ENCODE data around the gene MRPL27. TPM values are rescaled to one million over a fixed set of nuclear protein-coding genes. Genes with fewer than 3 reads are reported as not detected.
"Not testable (repeated sequence)": the region's sequence is repeated elsewhere in the genome, so short reads cannot be mapped to it uniquely, and the experiment has no call there.

Gene MRPL27
- total and polyA plus RNA-seq, 2 experiments from 2014 or later: 62.4 to 158 TPM

DNA sequence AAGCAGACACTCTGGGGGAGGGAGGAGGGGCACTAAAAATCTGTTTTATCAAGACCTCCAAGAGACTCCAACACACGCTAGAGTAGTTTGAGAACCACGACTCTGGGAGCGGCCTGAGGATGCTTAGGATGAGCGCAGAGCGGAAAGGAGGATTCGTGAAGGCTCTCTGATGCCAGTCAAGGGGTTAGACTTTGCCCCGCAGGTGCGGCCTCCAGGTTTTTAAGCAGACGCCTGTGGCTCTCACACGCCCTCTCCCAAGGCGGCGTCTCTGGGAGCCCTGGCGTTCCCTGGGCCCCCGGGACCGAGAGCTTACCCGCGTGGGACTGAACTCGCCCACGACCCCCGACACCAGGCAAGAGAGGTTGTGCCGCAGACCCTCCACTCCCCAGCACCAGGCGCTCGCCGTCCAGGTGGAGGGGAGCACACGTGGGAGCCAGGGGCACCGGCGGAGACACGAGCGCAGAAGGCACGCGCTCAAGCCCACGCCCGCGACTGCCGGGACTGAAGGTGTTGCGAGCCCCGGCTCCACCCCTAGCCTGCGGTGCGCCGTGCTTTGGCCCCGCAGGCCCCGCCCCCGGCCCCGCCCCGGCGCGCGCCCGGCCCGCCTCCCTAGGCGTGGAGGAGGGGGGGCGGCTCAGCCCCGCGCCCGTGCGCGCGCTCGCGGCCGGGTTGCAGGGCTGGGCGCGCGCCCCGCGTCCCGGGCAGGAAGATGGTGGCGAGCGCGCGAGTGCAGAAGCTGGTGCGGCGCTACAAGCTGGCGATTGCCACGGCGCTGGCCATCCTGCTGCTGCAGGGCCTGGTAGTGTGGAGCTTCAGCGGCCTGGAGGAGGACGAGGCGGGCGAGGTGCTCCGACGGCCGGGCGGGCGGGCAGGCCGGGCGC lies 27.3 kb downstream of the MRPL27 start, which contains the start of gene XYLT2:
Gene XYLT2, plus strand, starts transcription at position 695 of the 881 bp plus-strand sequence. Its CDS starts 15 bp downstream, at position 710.
- H3K4me1 ChIP-seq (ENCODE audit: low read depth): peaks cover 8% of the 10 kb centered on the region
- no peaks in the 10 kb centered on the region for H3K27me3 ChIP-seq
- TF ChIP-seq, protein P1, sequence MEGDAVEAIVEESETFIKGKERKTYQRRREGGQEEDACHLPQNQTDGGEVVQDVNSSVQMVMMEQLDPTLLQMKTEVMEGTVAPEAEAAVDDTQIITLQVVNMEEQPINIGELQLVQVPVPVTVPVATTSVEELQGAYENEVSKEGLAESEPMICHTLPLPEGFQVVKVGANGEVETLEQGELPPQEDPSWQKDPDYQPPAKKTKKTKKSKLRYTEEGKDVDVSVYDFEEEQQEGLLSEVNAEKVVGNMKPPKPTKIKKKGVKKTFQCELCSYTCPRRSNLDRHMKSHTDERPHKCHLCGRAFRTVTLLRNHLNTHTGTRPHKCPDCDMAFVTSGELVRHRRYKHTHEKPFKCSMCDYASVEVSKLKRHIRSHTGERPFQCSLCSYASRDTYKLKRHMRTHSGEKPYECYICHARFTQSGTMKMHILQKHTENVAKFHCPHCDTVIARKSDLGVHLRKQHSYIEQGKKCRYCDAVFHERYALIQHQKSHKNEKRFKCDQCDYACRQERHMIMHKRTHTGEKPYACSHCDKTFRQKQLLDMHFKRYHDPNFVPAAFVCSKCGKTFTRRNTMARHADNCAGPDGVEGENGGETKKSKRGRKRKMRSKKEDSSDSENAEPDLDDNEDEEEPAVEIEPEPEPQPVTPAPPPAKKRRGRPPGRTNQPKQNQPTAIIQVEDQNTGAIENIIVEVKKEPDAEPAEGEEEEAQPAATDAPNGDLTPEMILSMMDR (IDR thresholded peaks at IDR 0.05; ENCODE audit: low read depth, low read length): no peak
- no peaks in the 10 kb centered on the region for H3K9me3 ChIP-seq (ENCODE audit: low read depth)
- H3K36me3 ChIP-seq: no peaks in the 10 kb centered on the region
- peak within 1 kb of the TSS; percentile 57 for H3K27ac ChIP-seq
- H3K4me3 ChIP-seq: peak within 1 kb of the TSS; percentile 86
- peak; percentile 90 to 93 for DNase-seq (ENCODE audit: low read depth in 1 of 2, low spot score in 1 of 2)

DNA sequence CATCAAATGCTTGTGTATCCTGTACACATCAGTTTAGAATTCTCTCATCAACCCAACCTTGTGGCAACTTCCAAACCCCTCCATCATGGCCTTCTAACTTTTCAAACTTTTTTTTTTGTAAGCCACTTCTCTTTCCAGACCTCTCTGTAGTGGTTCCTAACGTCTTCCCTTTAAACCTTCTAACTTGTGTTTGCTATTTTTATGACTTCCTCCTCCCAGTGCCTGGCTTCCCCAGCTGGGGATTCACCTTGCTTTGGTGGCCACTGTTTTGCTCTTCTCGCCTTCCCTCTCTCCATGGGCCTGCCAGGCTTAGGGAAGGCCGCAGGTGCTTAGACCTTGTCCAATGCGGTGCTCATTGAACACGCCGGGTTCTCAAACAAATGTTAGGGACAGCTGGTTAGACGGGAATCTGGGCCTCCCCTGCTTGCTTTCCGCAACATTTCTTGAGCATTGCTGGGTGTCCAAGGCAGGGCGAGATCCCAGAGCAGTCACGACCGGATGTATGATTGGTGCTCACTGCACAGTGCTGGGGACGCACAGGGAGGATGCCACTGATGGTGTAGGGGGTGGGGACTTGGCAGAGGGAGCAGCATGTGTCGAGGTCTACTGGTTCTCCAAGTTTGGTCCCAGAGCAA lies 28.1 kb downstream of the MRPL27 start:
- Histone ChIP-seq H3K9me3 (ENCODE audit: low read depth) (no peaks in the 10 kb centered on the region), H3K27ac (no peak overlapping the region), H3K4me3 (no peak overlapping the region), H3K4me1 (ENCODE audit: low read depth) (peaks cover 8% of the 10 kb centered on the region), H3K27me3 (no peaks in the 10 kb centered on the region), H3K36me3 (no peaks in the 10 kb centered on the region)
- DNase-seq (ENCODE audit: low read depth in 1 of 2, low spot score in 1 of 2): no peak
- TF ChIP-seq, protein P1 (IDR thresholded peaks at IDR 0.05; ENCODE audit: low read depth, low read length): no peak

- H3K36me3 ChIP-seq: no peaks in the 10 kb centered on the region
- H3K27ac ChIP-seq: no peak overlapping the region
- DNase-seq (ENCODE audit: low read depth in 1 of 2, low spot score in 1 of 2): peak in 1 of 2 donors; percentile 32
- H3K4me3 ChIP-seq: no peak overlapping the region
- no peaks in the 10 kb centered on the region for H3K9me3 ChIP-seq (ENCODE audit: low read depth)
- no peaks in the 10 kb centered on the region for H3K4me1 ChIP-seq (ENCODE audit: low read depth)
- H3K27me3 ChIP-seq: no peaks in the 10 kb centered on the region
- TF ChIP-seq, protein P1 (IDR thresholded peaks at IDR 0.05; ENCODE audit: low read depth, low read length): no peak
Measured at GRCh38 chr17:50339381-50339780, 33.6 kb downstream of the MRPL27 start.

- H3K4me3 ChIP-seq: no peak overlapping the region
- no peaks in the 10 kb centered on the region for H3K9me3 ChIP-seq (ENCODE audit: low read depth)
- no peaks in the 10 kb centered on the region for H3K36me3 ChIP-seq
- no peak for DNase-seq (ENCODE audit: low read depth in 1 of 2, low spot score in 1 of 2)
- H3K27me3 ChIP-seq: no peaks in the 10 kb centered on the region
- H3K4me1 ChIP-seq (ENCODE audit: low read depth): no peaks in the 10 kb centered on the region
- TF ChIP-seq, protein P1 (IDR thresholded peaks at IDR 0.05; ENCODE audit: low read depth, low read length): no peak
- H3K27ac ChIP-seq: no peak overlapping the region
Measured at GRCh38 chr17:50338645-50339044, 34.3 kb downstream of the MRPL27 start.

- Histone ChIP-seq H3K27ac (no peak overlapping the region), H3K4me1 (ENCODE audit: low read depth) (no peaks in the 10 kb centered on the region), H3K9me3 (ENCODE audit: low read depth) (no peaks in the 10 kb centered on the region), H3K27me3 (no peaks in the 10 kb centered on the region), H3K4me3 (no peak overlapping the region), H3K36me3 (no peaks in the 10 kb centered on the region)
- TF ChIP-seq, protein P1 (IDR thresholded peaks at IDR 0.05; ENCODE audit: low read depth, low read length): no peak
- DNase-seq (ENCODE audit: low read depth in 1 of 2, low spot score in 1 of 2): no peak
Measured at GRCh38 chr17:50337956-50338355, 35.0 kb downstream of the MRPL27 start.

- not testable (repeated sequence) for H3K4me3 ChIP-seq
- peak in 1 of 2 donors; percentile 18 for DNase-seq (ENCODE audit: low read depth in 1 of 2, low spot score in 1 of 2)
Measured at GRCh38 chr17:50333291-50334057, 39.5 kb downstream of the MRPL27 start.

More at GRCh38 chr17:50333291-50334057, 39.5 kb downstream of the MRPL27 start:
- not testable (repeated sequence) for H3K9me3 ChIP-seq (ENCODE audit: low read depth); H3K4me1 ChIP-seq (ENCODE audit: low read depth); H3K36me3 ChIP-seq; H3K27me3 ChIP-seq; H3K27ac ChIP-seq

All from cardiac muscle cell (in vitro differentiated cells and primary cell).